Posterior vena cava (tissue), 2 donors: ENCODE results near the gene CRHR2. TPM values are rescaled to one million over a fixed set of nuclear protein-coding genes. Genes with fewer than 3 reads are reported as not detected.

Source experiments
- total RNA-seq, 2 donors: library from RNA; stranded (reverse); fragmentation: NEBNext Ultra II Directional; extraction: Animal tissue kit (Norgen Biotek cat#: 25700); gene quantifications; one replicate each; pipeline ENCODE4 v1.2.1, GENCODE V29; 2021
- donor health status: DM: yes; HTN: yes; CAD: no.
- donor health status: DM: yes; HTN: yes; CAD: no.

CRHR2 gene
- total RNA-seq, 2 donors from 2014 or later, result 0.10 to 0.60 TPM

Other genes starting within 250 kb of the CRHR2 start
- gene NOD1, start 203.7 kb downstream of the CRHR2 start, total RNA-seq, result 10 to 100 TPM; 16.6 to 18.0 TPM
- gene GGCT, start 177.6 kb downstream of the CRHR2 start, total RNA-seq, result 10 to 100 TPM; 19.9 to 22.5 TPM
- 10 to 100 TPM; 82.8 to 98.1 TPM for gene GARS1, start 87.6 kb downstream of the CRHR2 start, total RNA-seq
- gene INMT, start 69.7 kb upstream of the CRHR2 start, total RNA-seq, result 100 to 1,000 TPM in 1 of 2 donors, 10 to 100 TPM in 1; 83.8 to 150 TPM
- 10 to 100 TPM; 13.9 to 18.4 TPM for gene MINDY4, start 89.0 kb upstream of the CRHR2 start, total RNA-seq
- gene AQP1, start 229.4 kb upstream of the CRHR2 start, total RNA-seq, result 100 to 1,000 TPM; 388 to 422 TPM